Adrenal gland (tissue), 12 donors: ENCODE measurements around the gene CPNE4. TPM values are rescaled to one million over a fixed set of nuclear protein-coding genes. Genes with fewer than 3 reads are reported as not detected.

Experiments used
- DNase-seq, 7 donors: peaks; one replicate each; pipeline ENCODE4 v3.0.0-alpha.2; 2019 to 2020
- H3K27ac ChIP-seq, 5 donors: fragments of 200-600 bp; sonication (generic) in 4 of 5; 1 replicate in 3 of 5; 2 replicates in 2 of 5; pipeline versions ENCODE4 v1.5.1 to v1.8.0; 2016 to 2020; ENCODE audit warnings: mild to moderate bottlenecking in 1 of 5
- H3K27me3 ChIP-seq: fragments of 200-600 bp; 2 replicates; pipeline ENCODE4 v1.8.0; 2021
- H3K36me3 ChIP-seq, 2 donors: fragments of 200-600 bp; replicated peaks in 1 of 2; 1 replicate in 1 of 2; 2 replicates in 1 of 2; pipeline versions ENCODE4 v1.5.1 to v1.8.0; 2018 to 2022
- H3K4me1 ChIP-seq, 2 donors: fragments of 200-600 bp; replicated peaks in 1 of 2; 1 replicate in 1 of 2; 2 replicates in 1 of 2; pipeline versions ENCODE4 v1.5.1 to v1.8.0; 2018 to 2021
- H3K4me3 ChIP-seq, 4 donors: fragments of 200-600 bp; sonication (generic) in 3 of 4; one replicate each; pipeline ENCODE4 v1.5.1; 2016 to 2018
- H3K9me3 ChIP-seq, 3 donors: fragments of 200-600 bp; sonication (generic) in 1 of 3; replicated peaks in 1 of 3; 1 replicate in 2 of 3; 2 replicates in 1 of 3; pipeline versions ENCODE4 v1.5.1 to v1.8.0; 2016 to 2021
- CTCF ChIP-seq, 6 experiments: fragments of 450-650 bp in 4 of 6; fragments of 200-600 bp in 2 of 6; sonication (generic) in 1 of 6; IDR thresholded peaks; 1 replicate in 5 of 6; 2 replicates in 1 of 6; pipeline versions ENCODE4 v1.5.1 to v1.8.0; 2016 to 2021; ENCODE audit warnings: antibody characterized with exemption in 6 of 6, mild to moderate bottlenecking in 2 of 6, moderate library complexity in 1 of 6
- POLR2A ChIP-seq, 2 donors: fragments of 450-650 bp; IDR thresholded peaks; one replicate each; pipeline ENCODE4 v1.6.1; 2017; ENCODE audit warnings: antibody characterized with exemption in 2 of 2, mild to moderate bottlenecking in 2 of 2, moderate library complexity in 1 of 2
- WGBS, 4 donors: extraction: QIAGEN DNeasy Blood & Tissue Kit in 2 of 4; methylation state at CpG; one replicate each; pipeline versions ENCODE4 v1.1.5 to v1.1.7; 2013 to 2017; 5-methylcytosine and 5-hydroxymethylcytosine counted together
- intact Hi-C, 2 donors: fragments of 100-400 bp; cut with DNase I; formaldehyde crosslinking; loops; one replicate each; pipeline versions ENCODE4 v1.14.1 to v1.15.0; 2022 to 2023
- polyA plus RNA-seq, 3 donors: library from polyadenylated mRNA; stranded (reverse); fragments of 200-250 nt in 2 of 3; fragments of 350-450 nt in 1 of 3; fragmentation: Illumina TruSeq in 1 of 3; extraction: RNeasy Lipid Tissue Mini Kit (QIAGEN cat#74804) in 1 of 3; gene quantifications; one replicate each; pipeline ENCODE4 v1.2.3, GENCODE V29; 2013 to 2014
- total RNA-seq, 9 donors: library from RNA; depleted of rRNA in 4 of 9; stranded (reverse); fragments of >200 nt in 4 of 9; fragments of 120-200 nt in 1 of 9; fragmentation: NEBNext Ultra II Directional in 1 of 9; extraction: Animal tissue kit (Norgen Biotek cat#: 25700) in 1 of 9; gene quantifications; one replicate each; pipeline versions ENCODE4 v1.1.0 to v1.2.4, GENCODE V29; 2013 to 2023
- donor health status: healthy with polysubstance abuse.
- donor health status: Bipolar disorder and iron deficiency.
- donor health status: DM: yes; HTN: yes; CAD: no.
- donor health status: DM: no; HTN: no; CAD: no.
- donor health status: DM: no; HTN: no; CAD: no.
- donor health status: DM: yes; HTN: yes; CAD: no.

The CPNE4 gene
- total and polyA plus RNA-seq, 12 donors, result 0.11 to 7.5 (median 0.59) TPM

- H3K9me3 ChIP-seq, result no peaks in the 10 kb centered on the region
- intact Hi-C loops, result no loop called here
- H3K36me3 ChIP-seq, result no peaks in the 10 kb centered on the region
- WGBS, 4 donors, result 84 to 97% (median 90%) methylated on average over 2 to 4 of the region's 4 CpGs
- no peak overlapping the region for H3K27ac ChIP-seq
- no peak overlapping the region for H3K4me3 ChIP-seq
- H3K27me3 ChIP-seq, result no peaks in the 10 kb centered on the region
- no peak for DNase-seq
- no peak for TF ChIP-seq CTCF (IDR thresholded peaks at IDR 0.05)
- TF ChIP-seq POLR2A (IDR thresholded peaks at IDR 0.05), result no peak
- no peaks in the 10 kb centered on the region for H3K4me1 ChIP-seq
Measured at GRCh38 chr3:131636266-131636775, 398.5 kb downstream of the CPNE4 start.

- H3K9me3 ChIP-seq, result no peaks in the 10 kb centered on the region
- H3K36me3 ChIP-seq, result no peaks in the 10 kb centered on the region
- no peaks in the 10 kb centered on the region for H3K4me1 ChIP-seq
- H3K4me3 ChIP-seq, result no peak overlapping the region
- no peak for TF ChIP-seq CTCF (IDR thresholded peaks at IDR 0.05)
- no peak for TF ChIP-seq POLR2A (IDR thresholded peaks at IDR 0.05)
- H3K27me3 ChIP-seq, result no peaks in the 10 kb centered on the region
- peak in 1 of 7 donors; percentile 9 for DNase-seq
- H3K27ac ChIP-seq, result no peak overlapping the region
- intact Hi-C loops, result no loop called here
- 8 to 53% (median 41%) methylated on average over 1 of the region's 1 CpG for WGBS, 4 donors
Measured at GRCh38 chr3:131630807-131631206, 404.0 kb downstream of the CPNE4 start.

- H3K27me3 ChIP-seq, result no peaks in the 10 kb centered on the region
- no peak for DNase-seq
- no peaks in the 10 kb centered on the region for H3K9me3 ChIP-seq
- no peak overlapping the region for H3K4me3 ChIP-seq
- no peaks in the 10 kb centered on the region for H3K4me1 ChIP-seq
- WGBS, 4 donors, result 75 to 88% (median 80%) methylated on average over 3 of the region's 3 CpGs
- intact Hi-C loops, result no loop called here
- H3K36me3 ChIP-seq, result no peaks in the 10 kb centered on the region
- TF ChIP-seq POLR2A (IDR thresholded peaks at IDR 0.05) (no peak), CTCF (IDR thresholded peaks at IDR 0.05) (no peak)
- H3K27ac ChIP-seq, result no peak overlapping the region
Measured at GRCh38 chr3:131630097-131630496, 404.7 kb downstream of the CPNE4 start.

GRCh38 chr3:131623431-131623830 is 411.4 kb downstream of the CPNE4 start:
- Histone ChIP-seq H3K9me3 (no peaks in the 10 kb centered on the region), H3K36me3 (no peaks in the 10 kb centered on the region), H3K27me3 (no peaks in the 10 kb centered on the region), H3K27ac (no peak overlapping the region), H3K4me1 (no peaks in the 10 kb centered on the region), H3K4me3 (no peak overlapping the region)
- no peak for TF ChIP-seq CTCF (IDR thresholded peaks at IDR 0.05)
- TF ChIP-seq POLR2A (IDR thresholded peaks at IDR 0.05), result no peak
- 82 to 90% (median 85%) methylated on average over 1 of the region's 1 CpG for WGBS, 4 donors
- no peak for DNase-seq
- intact Hi-C loops, result no loop called here
